Fibroblast of skin of right biceps (primary cell): ENCODE results near the gene PLA2G3.
"Not testable (repeated sequence)": the region's sequence is repeated elsewhere in the genome, so short reads cannot be mapped to it uniquely, and the experiment has no call there.

Source experiments
- DNase-seq: peaks from one replicate; pipeline ENCODE4 v3.0.0-alpha.2; 2013

The PLA2G3 gene

GRCh38 chr22:31122532-31123291 is 17.6 kb downstream of the PLA2G3 start, which contains the start of gene INPP5J:
Gene INPP5J (plus strand): TSS chr22:31122966. CDS start chr22:31123015, 49 bp downstream.
- peak; percentile 58 for DNase-seq

- no peak for DNase-seq
Measured at GRCh38 chr22:31122196-31122531, 18.1 kb downstream of the PLA2G3 start.

DNA sequence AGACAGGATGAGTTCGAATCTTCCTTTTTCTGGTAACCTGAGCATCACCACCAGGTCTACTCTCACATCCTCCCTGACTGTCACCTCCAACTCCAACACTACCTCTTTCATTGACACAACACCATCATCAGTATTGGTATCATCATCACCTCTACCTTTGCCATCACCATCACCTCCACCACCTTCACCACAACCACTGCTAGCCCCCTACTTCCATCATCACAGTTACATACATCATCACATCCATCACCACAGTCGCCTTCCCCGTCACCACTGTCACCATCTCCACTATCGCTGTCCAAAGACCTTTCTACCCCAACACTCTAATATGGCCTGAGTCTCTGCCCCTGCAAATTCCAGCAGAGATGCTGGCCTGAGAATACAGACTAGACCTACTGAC is 18.9 kb downstream of the PLA2G3 start:
- no peak for DNase-seq

DNA sequence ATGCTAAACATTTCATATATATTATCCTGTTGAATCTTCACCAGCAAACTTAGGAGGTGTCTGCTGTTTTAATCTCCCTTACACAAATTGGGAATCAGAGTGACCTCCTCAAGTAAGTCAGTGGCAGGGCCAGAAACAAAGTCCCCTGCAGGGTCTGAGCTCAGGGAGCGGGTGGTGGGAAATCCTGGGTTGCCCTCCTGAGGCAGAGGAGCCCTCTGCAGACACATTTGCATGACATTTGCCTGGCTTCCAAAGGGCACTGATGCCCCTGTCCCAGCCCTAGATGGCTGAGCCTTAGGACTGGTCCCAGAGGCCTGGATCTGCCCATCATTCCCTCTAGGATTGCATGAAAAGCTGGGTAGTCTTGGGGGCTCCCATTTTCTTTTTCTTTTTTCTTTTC is 19.7 kb downstream of the PLA2G3 start:
- no peak for DNase-seq

- no peak for DNase-seq
Measured at GRCh38 chr22:31120230-31120629, 20.1 kb downstream of the PLA2G3 start.

DNA sequence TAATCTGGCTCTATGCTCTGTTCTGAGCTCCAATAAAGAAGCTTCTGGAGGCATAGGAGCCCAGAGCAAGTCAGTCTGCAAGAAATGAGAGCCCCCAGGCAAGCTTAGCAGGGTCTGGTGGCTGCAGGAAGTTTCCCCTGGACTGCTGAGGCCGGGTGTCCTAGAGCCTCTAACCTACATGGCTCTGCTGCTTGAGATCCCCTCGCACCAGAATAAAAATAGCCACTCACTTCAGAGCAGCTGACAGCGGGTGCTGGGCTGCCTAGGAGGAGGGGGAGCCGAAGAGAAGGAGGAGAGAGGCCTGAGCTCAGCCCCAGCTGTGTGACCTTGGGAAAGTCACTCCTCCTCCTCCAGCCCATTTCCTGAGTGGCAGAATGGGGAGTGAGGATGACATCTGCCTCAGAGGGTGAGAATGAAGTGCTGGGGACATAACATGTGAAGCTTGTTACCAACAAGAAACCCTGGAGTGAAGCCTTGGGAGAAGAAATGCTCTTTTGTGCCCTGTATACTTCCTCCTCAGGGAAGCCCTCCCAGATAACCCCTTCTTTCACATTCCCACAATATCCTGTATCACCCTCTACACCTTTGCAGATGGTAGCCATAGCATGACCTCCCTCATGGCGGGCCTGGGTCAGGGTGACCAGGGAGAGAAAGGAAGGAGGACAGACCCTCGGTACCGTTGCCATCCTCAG is 21.1 kb downstream of the PLA2G3 start:
- DNase-seq: no peak

GRCh38 chr22:31118046-31118820 is 22.1 kb downstream of the PLA2G3 start:
- no peak for DNase-seq

GRCh38 chr22:31112547-31113091 is 27.7 kb downstream of the PLA2G3 start:
- DNase-seq: not testable (repeated sequence)

- no peak for DNase-seq
Measured at GRCh38 chr22:31107894-31108218, 32.5 kb downstream of the PLA2G3 start.

- peak; percentile 99 for DNase-seq
Measured at GRCh38 chr22:31107178-31107893, 33.0 kb downstream of the PLA2G3 start, which contains the start of gene SELENOM. Gene SELENOM (minus strand): TSS chr22:31107568. CDS start chr22:31107505, 63 bp downstream.

DNA sequence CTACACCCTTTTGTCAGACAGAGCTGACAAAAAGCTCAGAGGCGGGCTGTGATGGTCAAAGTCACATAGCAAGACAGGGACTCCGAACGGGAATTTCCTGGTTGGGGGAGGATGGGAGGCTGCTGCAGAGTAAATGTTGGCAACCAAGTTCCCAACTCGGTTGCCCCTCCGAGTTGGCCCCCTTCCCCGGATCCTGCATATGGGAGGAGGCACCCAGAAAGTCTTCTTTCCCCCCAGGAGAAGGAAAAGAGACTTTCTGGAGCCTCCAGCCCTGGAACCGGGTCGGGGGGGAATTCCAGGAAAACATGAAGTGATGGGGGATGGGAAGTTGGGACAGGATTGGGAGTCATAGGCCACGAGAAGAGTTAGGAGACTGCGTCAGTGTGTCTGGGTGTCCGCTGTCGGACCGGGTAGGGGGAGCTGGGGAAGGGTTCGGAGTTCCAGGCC is 33.6 kb downstream of the PLA2G3 start:
- peak; percentile 68 for DNase-seq

GRCh38 chr22:31106001-31106571 is 34.2 kb downstream of the PLA2G3 start:
- peak; percentile 22 for DNase-seq

GRCh38 chr22:31105282-31105929 is 34.9 kb downstream of the PLA2G3 start:
- DNase-seq: no peak

DNA sequence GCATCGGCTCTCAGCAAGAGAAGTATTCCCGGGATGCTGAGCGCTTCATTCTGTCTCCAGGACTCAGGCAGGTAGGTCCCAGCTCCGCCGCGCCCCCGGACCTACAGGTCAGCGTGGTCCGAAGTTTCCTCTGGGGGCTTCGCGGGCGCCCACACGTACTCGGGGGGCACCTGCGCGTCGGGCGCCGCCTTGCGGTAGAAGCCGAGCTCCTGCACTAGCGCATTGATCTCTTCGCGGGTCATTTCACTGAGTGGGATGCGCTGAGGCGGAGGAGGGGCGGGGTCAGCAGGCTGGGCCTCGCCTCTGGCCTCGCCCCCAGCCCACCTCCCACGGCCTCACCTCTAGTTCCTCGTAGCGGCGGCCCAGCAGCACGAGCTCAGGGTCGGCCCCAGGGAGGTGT is 35.4 kb downstream of the PLA2G3 start:
- peak; percentile 32 for DNase-seq

DNA sequence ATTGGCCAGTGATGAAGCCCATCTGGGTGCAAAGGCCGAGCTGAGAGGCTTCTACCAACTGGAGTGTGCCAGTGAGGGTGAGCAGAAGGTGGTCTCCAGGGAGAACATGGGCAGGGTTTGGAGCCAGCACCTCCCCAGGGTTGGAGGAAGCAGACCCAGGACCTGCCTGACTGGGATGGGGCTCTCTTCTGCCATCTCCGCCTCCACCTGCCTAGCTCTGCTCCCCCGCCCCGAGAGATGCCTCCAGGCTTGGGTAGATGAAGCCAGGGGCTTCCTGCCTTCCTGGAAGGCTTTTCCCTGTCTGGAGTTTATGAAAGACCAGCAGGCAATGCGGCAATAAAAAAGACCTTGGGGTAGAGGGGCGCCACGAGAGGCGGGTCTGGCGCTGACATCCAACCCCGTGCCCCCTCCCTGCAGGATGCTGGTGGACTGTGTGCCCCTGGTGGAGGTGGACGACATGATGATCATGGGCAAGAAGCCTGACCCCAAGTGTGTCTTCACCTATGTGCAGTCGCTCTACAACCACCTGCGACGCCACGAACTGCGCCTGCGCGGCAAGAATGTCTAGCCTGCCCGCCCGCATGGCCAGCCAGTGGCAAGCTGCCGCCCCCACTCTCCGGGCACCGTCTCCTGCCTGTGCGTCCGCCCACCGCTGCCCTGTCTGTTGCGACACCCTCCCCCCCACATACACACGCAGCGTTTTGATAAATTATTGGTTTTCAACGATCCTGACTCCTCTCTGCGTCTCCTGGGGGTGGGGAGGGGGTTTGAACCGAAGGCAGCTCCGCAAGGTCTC is 36.2 kb downstream of the PLA2G3 start:
- no peak for DNase-seq

DNA sequence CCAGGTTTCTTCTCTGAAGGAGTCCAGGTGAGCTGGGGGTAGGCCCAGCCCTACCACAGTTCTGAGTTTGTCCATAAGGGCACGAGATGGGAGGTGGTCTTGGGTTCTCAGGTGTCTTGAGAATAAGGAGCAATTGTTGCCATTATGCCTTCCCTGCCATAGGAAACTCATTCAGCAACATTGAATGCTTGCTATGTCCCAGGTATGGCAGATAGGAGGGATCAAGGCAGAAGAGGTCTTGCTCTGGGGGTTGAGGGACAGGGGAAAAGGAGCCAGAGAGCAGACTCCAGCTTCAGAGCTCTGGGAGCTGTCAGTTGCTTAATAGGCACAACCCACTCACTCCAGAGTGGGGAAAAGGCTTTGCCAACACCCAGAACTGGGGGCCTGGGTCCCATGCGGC is 37.2 kb downstream of the PLA2G3 start:
- no peak for DNase-seq

GRCh38 chr22:31102441-31103081 is 37.7 kb downstream of the PLA2G3 start:
- peak; percentile 81 for DNase-seq

DNA sequence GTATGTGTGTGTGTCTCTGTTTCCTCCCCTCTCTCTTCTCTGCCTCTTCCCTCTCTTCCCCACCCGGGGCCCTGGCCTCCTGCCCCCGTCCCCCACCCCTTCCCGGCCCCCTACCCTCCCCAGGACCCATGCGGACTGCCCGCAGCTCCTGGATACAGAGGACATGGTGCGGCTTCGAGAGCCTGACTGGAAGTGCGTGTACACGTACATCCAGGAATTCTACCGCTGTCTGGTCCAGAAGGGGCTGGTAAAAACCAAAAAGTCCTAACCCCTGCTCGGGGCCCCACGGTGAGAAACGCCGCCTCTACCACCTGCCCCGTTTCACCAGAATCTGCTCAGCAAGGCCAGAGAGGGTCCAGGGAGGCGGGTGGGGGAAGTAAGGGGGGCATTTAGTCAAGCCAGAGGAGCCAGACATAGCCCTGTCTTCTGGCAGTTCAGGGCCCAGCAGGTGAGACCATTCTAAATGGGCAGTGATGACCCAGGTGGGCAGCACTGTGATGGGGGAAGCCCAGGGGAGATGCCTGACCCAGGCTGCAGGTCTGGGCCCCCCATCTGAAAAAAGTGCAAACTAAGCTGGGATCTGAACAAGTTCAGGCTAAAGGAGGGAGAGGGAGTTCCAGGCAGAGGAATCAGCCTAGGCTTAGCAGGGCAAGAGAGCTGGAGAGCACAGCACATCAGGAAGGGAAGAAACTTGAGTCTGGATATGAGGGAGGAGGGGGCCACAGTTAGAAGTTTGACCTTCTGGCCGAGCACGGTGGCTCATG is 39.4 kb downstream of the PLA2G3 start:
- no peak for DNase-seq
